Esophagus muscularis mucosa (tissue), 3 donors: ENCODE measurements around the gene PCDHA5.
A peak's percentile ranks its signal among the peaks of the same experiment; 100 is the strongest.

Experiments
- CTCF ChIP-seq, 3 experiments: fragments of 200-600 bp in 2 of 3; fragments of 450-650 bp in 1 of 3; sonication (generic) in 2 of 3; IDR thresholded peaks; one replicate each; pipeline ENCODE4 v1.5.1; 2017 to 2019; ENCODE audit warnings: antibody characterized with exemption in 3 of 3, mild to moderate bottlenecking in 2 of 3, moderate library complexity in 1 of 3
- POLR2A ChIP-seq: fragments of 450-650 bp; IDR thresholded peaks from one replicate; pipeline ENCODE4 v1.6.1; 2017; ENCODE audit warnings: antibody characterized with exemption, moderate library complexity, mild to moderate bottlenecking, low read depth
- POLR2AphosphoS5 ChIP-seq, 2 donors: sonication (generic); formaldehyde crosslinking; IDR thresholded peaks; one replicate each; pipeline ENCODE4 v1.6.1; 2017; ENCODE audit warnings: antibody characterized with exemption in 2 of 2

GRCh38 chr5:140868721-140869554 is 47.5 kb downstream of the PCDHA5 start, which contains the start of gene PCDHA11:
- TF ChIP-seq CTCF (IDR thresholded peaks at IDR 0.05) (peak; percentile 13 to 31 (median 21)), POLR2AphosphoS5 (IDR thresholded peaks at IDR 0.05) (no peak), POLR2A (no peak)
